ENCODE data around the gene TMEFF2. TPM values are rescaled to one million over a fixed set of nuclear protein-coding genes. Genes with fewer than 3 reads are reported as not detected.
A peak's percentile ranks its signal among the peaks of the same experiment; 100 is the strongest.

TMEFF2 gene
- total RNA-seq, 2 donors from 2014 or later, result 0.09 TPM; not detected in 1

DNA sequence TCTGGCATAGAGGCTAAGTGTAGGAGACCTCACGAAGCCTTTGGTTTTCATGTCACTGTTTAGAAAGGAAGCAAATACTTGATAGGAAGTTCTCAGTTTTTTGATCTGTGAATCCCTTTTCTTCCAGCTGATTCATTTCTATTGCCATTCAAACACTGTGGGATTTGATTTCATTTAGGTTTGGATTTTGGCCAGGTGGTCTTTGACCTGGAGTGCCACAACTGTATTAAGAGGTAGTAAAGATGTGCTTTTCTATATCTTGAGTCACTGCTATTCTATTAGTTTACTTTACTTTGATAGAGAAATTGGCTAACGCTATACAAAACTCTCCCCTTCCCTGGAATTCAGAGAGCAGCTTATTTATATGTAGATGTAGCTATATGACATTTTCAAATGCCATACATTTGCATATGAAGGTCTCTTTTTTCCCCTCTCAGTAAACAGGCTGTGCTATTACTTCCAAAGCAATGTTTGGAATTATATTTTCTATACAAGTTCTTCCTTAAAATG, 215.5 kb downstream of the TMEFF2 start:
- H3K9me3 ChIP-seq (ENCODE audit: control insufficient read depth, low read length), result no peaks in the 10 kb centered on the region
- no peak overlapping the region for H3K27ac ChIP-seq (ENCODE audit: low read depth, low read length)
- no peaks in the 10 kb centered on the region for H3K36me3 Mint-ChIP-seq (ENCODE audit: low read depth)
- no peak for TF ChIP-seq CTCF (conservative IDR thresholded peaks at IDR 0.05)
- DNase-seq, result no peak
- 67 to 86% methylated on average over 1 of the region's 2 CpGs for WGBS, 2 experiments (ENCODE audit: insufficient coverage in 1 of 2, insufficient read length in 1 of 2)
- H3K27me3 ChIP-seq (ENCODE audit: control insufficient read depth, insufficient read depth, low read length, poor library complexity, severe bottlenecking), result no peaks in the 10 kb centered on the region
- H3K4me1 ChIP-seq (ENCODE audit: control insufficient read depth, insufficient read depth, low read length), result peaks cover 4% of the 10 kb centered on the region
- no peaks in the 10 kb centered on the region for H3K36me3 ChIP-seq (ENCODE audit: control insufficient read depth, insufficient read depth, low read length)
- no peak overlapping the region for H3K4me3 Mint-ChIP-seq
- peaks cover 8% of the 10 kb centered on the region for H3K4me1 Mint-ChIP-seq
- no peaks in the 10 kb centered on the region for H3K27me3 Mint-ChIP-seq (ENCODE audit: insufficient read depth)
- no peak overlapping the region for H3K27ac Mint-ChIP-seq
- peaks cover 2% of the 10 kb centered on the region for H3K9me3 Mint-ChIP-seq
- no peak overlapping the region for H3K9ac ChIP-seq (ENCODE audit: extremely low read depth, low read length, poor library complexity, severe bottlenecking)
- H3K4me3 ChIP-seq (ENCODE audit: low read length), result no peak overlapping the region

- Mint-ChIP-seq H3K36me3 (ENCODE audit: low read depth) (no peaks in the 10 kb centered on the region), H3K27me3 (ENCODE audit: insufficient read depth) (no peaks in the 10 kb centered on the region), H3K4me3 (no peak overlapping the region), H3K27ac (no peak overlapping the region), H3K9me3 (peaks cover 2% of the 10 kb centered on the region), H3K4me1 (peaks cover 8% of the 10 kb centered on the region)
- DNase-seq, result no peak
- no peak overlapping the region for H3K27ac ChIP-seq (ENCODE audit: low read depth, low read length)
- no peak overlapping the region for H3K4me3 ChIP-seq (ENCODE audit: low read length)
- H3K36me3 ChIP-seq (ENCODE audit: control insufficient read depth, insufficient read depth, low read length), result no peaks in the 10 kb centered on the region
- peaks cover 4% of the 10 kb centered on the region for H3K4me1 ChIP-seq (ENCODE audit: control insufficient read depth, insufficient read depth, low read length)
- 91% methylated on average over 1 of the region's 1 CpG; no CpG with 5 or more reads in 1 of the 2 experiments for WGBS, 2 experiments (ENCODE audit: insufficient coverage in 1 of 2, insufficient read length in 1 of 2)
- no peak for TF ChIP-seq CTCF (conservative IDR thresholded peaks at IDR 0.05)
- H3K27me3 ChIP-seq (ENCODE audit: control insufficient read depth, insufficient read depth, low read length, poor library complexity, severe bottlenecking), result no peaks in the 10 kb centered on the region
- H3K9me3 ChIP-seq (ENCODE audit: control insufficient read depth, low read length), result no peaks in the 10 kb centered on the region
- H3K9ac ChIP-seq (ENCODE audit: extremely low read depth, low read length, poor library complexity, severe bottlenecking), result no peak overlapping the region
Observed at GRCh38 chr2:191977754-191978153, 217.0 kb downstream of the TMEFF2 start.

DNA sequence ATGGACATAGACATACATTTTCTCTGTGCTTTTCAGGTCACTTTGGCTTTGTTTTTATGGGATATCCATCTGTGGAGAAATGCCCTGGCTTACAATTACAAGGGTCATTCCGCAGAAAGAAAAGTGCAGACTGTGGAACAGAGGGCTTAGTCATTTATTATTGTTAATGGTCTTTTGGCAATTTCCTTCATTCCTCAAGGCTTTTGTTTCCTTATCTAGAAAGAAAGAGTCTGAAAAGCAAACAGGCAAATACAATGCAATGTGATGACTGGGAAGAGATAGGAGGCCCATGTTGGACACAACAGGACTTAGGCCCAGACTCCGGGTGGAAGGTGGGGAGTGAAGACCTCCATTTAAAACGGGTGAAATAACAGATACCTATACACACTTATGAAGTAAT, 218.3 kb downstream of the TMEFF2 start:
- H3K9ac ChIP-seq (ENCODE audit: extremely low read depth, low read length, poor library complexity, severe bottlenecking), result no peak overlapping the region
- no peaks in the 10 kb centered on the region for H3K27me3 Mint-ChIP-seq (ENCODE audit: insufficient read depth)
- DNase-seq, result no peak
- peaks cover 2% of the 10 kb centered on the region for H3K9me3 Mint-ChIP-seq
- no peak overlapping the region for H3K27ac Mint-ChIP-seq
- H3K36me3 ChIP-seq (ENCODE audit: control insufficient read depth, insufficient read depth, low read length), result no peaks in the 10 kb centered on the region
- no peak for TF ChIP-seq CTCF (conservative IDR thresholded peaks at IDR 0.05)
- peak overlapping the region; percentile 13 for H3K4me3 ChIP-seq (ENCODE audit: low read length)
- no peaks in the 10 kb centered on the region for H3K27me3 ChIP-seq (ENCODE audit: control insufficient read depth, insufficient read depth, low read length, poor library complexity, severe bottlenecking)
- no peak overlapping the region for H3K4me3 Mint-ChIP-seq
- WGBS, 2 experiments (ENCODE audit: insufficient coverage in 1 of 2, insufficient read length in 1 of 2), result 87 to 100% methylated on average over 1 to 2 of the region's 3 CpGs
- H3K4me1 Mint-ChIP-seq, result peaks cover 8% of the 10 kb centered on the region
- H3K4me1 ChIP-seq (ENCODE audit: control insufficient read depth, insufficient read depth, low read length), result peaks cover 4% of the 10 kb centered on the region
- no peaks in the 10 kb centered on the region for H3K9me3 ChIP-seq (ENCODE audit: control insufficient read depth, low read length)
- H3K36me3 Mint-ChIP-seq (ENCODE audit: low read depth), result no peaks in the 10 kb centered on the region
- no peak overlapping the region for H3K27ac ChIP-seq (ENCODE audit: low read depth, low read length)
